HG02571 (cell line): Measurements from ENCODE around the gene ZNF175.

ENCODE experiments used
- ATAC-seq: cut with Tn5 transposase; IDR thresholded peaks from one replicate; pipeline ENCODE4 v1.9.1; 2021; ENCODE audit warnings: mild to moderate bottlenecking, moderate library complexity; ENCODE audit not compliant: unreplicated experiment

The ZNF175 gene

GRCh38 chr19:51570962-51571575 lies at the start of gene ZNF175:
TSS of gene ZNF175 (plus strand) at chr19:51571283. CDS start at chr19:51573330, 2,047 bp downstream.
- peak; percentile 84 for ATAC-seq

- no peak for ATAC-seq
Measured at GRCh38 chr19:51521357-51521756, 49.7 kb upstream of the ZNF175 start.

GRCh38 chr19:51521781-51522180 lies 49.3 kb upstream of the ZNF175 start:
- ATAC-seq: no peak

GRCh38 chr19:51524666-51525264 lies 46.3 kb upstream of the ZNF175 start:
- no peak for ATAC-seq

GRCh38 chr19:51525651-51526050 lies 45.4 kb upstream of the ZNF175 start:
- no peak for ATAC-seq

- ATAC-seq: no peak
Measured at GRCh38 chr19:51529301-51529700, 41.8 kb upstream of the ZNF175 start.

- no peak for ATAC-seq
Measured at GRCh38 chr19:51530616-51531015, 40.5 kb upstream of the ZNF175 start.

GRCh38 chr19:51531349-51532315 lies 39.5 kb upstream of the ZNF175 start, which contains the start of gene SIGLEC6:
TSS of gene SIGLEC6 (minus strand) at chr19:51531670. CDS start at chr19:51531648, 22 bp downstream.
- no peak for ATAC-seq

- no peak for ATAC-seq
Measured at GRCh38 chr19:51535535-51535934, 35.5 kb upstream of the ZNF175 start.

- ATAC-seq: no peak
Measured at GRCh38 chr19:51539821-51540366, 31.2 kb upstream of the ZNF175 start.

GRCh38 chr19:51541458-51542357 lies 29.4 kb upstream of the ZNF175 start:
- no peak for ATAC-seq

GRCh38 chr19:51542699-51543098 lies 28.4 kb upstream of the ZNF175 start:
- no peak for ATAC-seq

GRCh38 chr19:51544038-51544437 lies 27.0 kb upstream of the ZNF175 start:
- ATAC-seq: no peak

- no peak for ATAC-seq
Measured at GRCh38 chr19:51546107-51546649, 24.9 kb upstream of the ZNF175 start.

GRCh38 chr19:51546650-51547396 lies 24.3 kb upstream of the ZNF175 start:
- no peak for ATAC-seq

GRCh38 chr19:51547397-51548212 lies 23.5 kb upstream of the ZNF175 start:
- ATAC-seq: no peak

- no peak for ATAC-seq
Measured at GRCh38 chr19:51548213-51548651, 22.9 kb upstream of the ZNF175 start.

GRCh38 chr19:51548891-51549305 lies 22.2 kb upstream of the ZNF175 start:
- ATAC-seq: no peak
